H1 (cell line): ENCODE measurements around the gene STK33.

ENCODE experiments used
- ATF3 ChIP-seq: IDR thresholded peaks from 2 replicates; pipeline ENCODE4 v1.6.1; 2011; ENCODE audit warnings: low read depth, mild to moderate bottlenecking, low read length; ENCODE audit not compliant: insufficient read depth
- CTCF ChIP-seq, 3 experiments: IDR thresholded peaks; 1 replicate in 2 of 3; 2 replicates in 1 of 3; pipeline versions ENCODE4 v1.5.1 to v1.6.1; 2011; ENCODE audit warnings: low read length in 3 of 3, mild to moderate bottlenecking in 3 of 3, inconsistent platforms in 2 of 3, low read depth in 1 of 3, moderate library complexity in 1 of 3; ENCODE audit not compliant: insufficient read depth in 1 of 3; ENCODE audit errors: control extremely low read depth in 1 of 3
- EZH2 ChIP-seq: fragments of 200-600 bp; sonication (generic); IDR thresholded peaks from 2 replicates; pipeline ENCODE4 v1.7.1; 2012; ENCODE audit warnings: low read depth, mild to moderate bottlenecking, moderate library complexity, low read length, inconsistent platforms; ENCODE audit not compliant: severe bottlenecking
- KDM4A ChIP-seq: IDR thresholded peaks from one replicate; pipeline ENCODE4 v1.7.1; 2012; ENCODE audit warnings: low read depth, mild to moderate bottlenecking, moderate library complexity, low read length, inconsistent platforms; ENCODE audit not compliant: severe bottlenecking
- USF2 ChIP-seq: IDR thresholded peaks from 2 replicates; pipeline ENCODE4 v1.6.1; 2011; ENCODE audit warnings: low read length, improper control_type of control experiment

GRCh38 chr11:8383627-8384026 is 210.4 kb downstream of the STK33 start:
- TF ChIP-seq EZH2 (no peak), ATF3 (no peak), USF2 (no peak), KDM4A (no peak), CTCF (IDR thresholded peaks at IDR 0.05; ENCODE audit: control extremely low read depth in 1 of 3, insufficient read depth in 1 of 3, low read depth in 1 of 3, low read length in 3 of 3) (no peak)
